ENCODE measurements around the gene KIF5A. TPM values are rescaled to one million over a fixed set of nuclear protein-coding genes. Genes with fewer than 3 reads are reported as not detected.
"Not testable (repeated sequence)": the region's sequence is repeated elsewhere in the genome, so short reads cannot be mapped to it uniquely, and the experiment has no call there.

The KIF5A gene
- 1.3 and 1.6 TPM in 2 replicates for total RNA-seq

- intact Hi-C loops (cut with micrococcal nuclease), result loop anchor here (5.0 kb wide), 1 partner anchor 192 kb away; no protein-coding TSS in a partner anchor
Observed at GRCh38 chr12:57549909-57550640, at the start of gene KIF5A. KIF5A (plus strand) TSS chr12:57550044; CDS start chr12:57550272, 228 bp downstream.

DNA sequence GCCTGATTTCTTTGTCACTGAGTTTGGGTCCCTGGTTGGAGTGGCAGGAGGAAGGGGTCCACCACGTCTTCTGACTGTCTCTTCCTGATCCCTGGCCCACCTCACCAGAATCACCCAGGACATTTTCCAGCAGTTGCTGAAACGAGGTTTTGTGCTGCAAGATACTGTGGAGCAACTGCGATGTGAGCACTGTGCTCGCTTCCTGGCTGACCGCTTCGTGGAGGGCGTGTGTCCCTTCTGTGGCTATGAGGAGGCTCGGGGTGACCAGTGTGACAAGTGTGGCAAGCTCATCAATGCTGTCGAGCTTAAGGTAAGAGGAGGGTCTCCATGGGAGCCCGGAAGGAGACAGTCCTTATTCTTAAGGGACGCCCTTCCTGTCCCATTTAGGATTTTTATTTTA, 49.6 kb upstream of the KIF5A start:
- intact Hi-C loops (cut with micrococcal nuclease), result no loop called here

- intact Hi-C loops (cut with micrococcal nuclease), result not testable (repeated sequence)
Observed at GRCh38 chr12:57502311-57502969, 47.4 kb upstream of the KIF5A start.

GRCh38 chr12:57506541-57506940, 43.3 kb upstream of the KIF5A start:
- intact Hi-C loops (cut with micrococcal nuclease), result not testable (repeated sequence)

DNA sequence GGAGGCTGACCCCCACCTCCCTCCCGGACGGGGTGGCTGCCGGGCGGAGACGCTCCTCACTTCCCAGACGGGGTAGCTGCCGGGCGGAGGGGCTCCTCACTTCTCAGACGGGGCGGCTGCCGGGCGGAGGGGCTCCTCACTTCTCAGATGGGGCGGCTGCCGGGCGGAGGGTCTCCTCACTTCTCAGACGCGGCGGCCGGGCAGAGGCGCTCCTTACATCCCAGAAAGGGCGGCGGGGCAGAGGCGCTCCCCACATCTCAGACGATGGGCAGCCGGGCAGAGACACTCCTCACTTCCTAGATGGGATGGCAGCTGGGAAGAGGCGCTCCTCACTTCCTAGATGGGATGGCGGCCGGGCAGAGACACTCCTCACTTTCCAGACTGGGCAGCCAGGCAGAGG, 42.0 kb upstream of the KIF5A start:
- intact Hi-C loops (cut with micrococcal nuclease), result not testable (repeated sequence)

DNA sequence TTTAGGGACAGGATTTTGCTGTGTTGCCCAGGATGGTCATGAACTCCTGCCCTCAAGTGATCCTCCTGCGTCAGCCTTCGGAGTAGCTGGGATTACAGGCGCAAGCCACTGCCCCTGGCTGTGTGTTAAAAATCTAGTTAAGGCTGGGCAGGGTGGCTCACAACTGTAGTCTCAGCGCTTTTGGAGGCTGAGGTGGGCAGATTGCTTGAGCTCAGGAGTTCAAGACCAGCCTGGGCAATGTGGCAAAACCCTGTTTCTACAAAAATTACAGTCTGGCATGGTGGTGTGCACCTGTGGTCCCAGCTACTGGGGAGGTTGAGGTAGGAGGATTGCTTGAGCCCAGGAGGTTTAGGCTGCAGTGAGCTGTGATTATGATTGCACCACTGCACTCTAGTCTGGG, 38.7 kb upstream of the KIF5A start:
- intact Hi-C loops (cut with micrococcal nuclease), result no loop called here

- intact Hi-C loops (cut with micrococcal nuclease), result no loop called here
Observed at GRCh38 chr12:57511588-57512325, 38.1 kb upstream of the KIF5A start.

- intact Hi-C loops (cut with micrococcal nuclease), result no loop called here
Observed at GRCh38 chr12:57512665-57513064, 37.2 kb upstream of the KIF5A start.

DNA sequence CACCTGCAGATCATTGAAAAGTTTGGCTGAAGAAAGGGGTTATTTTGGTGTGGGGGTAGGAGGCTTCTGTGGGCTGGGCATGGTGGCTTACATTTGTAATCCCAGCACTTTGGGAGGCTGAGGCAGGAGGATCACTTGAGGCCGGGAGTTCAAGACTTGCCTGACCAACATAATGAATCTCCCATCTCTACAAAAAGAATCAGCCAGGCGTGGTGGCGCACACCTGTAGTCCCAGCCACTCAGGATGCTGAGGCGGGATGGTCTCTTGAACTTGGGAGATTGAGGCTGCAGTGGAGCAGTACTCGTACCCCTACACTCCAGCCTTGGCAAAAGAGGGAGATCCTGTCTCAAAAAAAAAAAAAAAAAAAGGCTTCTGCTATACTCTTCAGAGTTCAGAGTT, 36.6 kb upstream of the KIF5A start:
- intact Hi-C loops (cut with micrococcal nuclease), result no loop called here

GRCh38 chr12:57513677-57514076, 36.2 kb upstream of the KIF5A start:
- intact Hi-C loops (cut with micrococcal nuclease), result not testable (repeated sequence)

- intact Hi-C loops (cut with micrococcal nuclease), result not testable (repeated sequence)
Observed at GRCh38 chr12:57514246-57514645, 35.6 kb upstream of the KIF5A start.

DNA sequence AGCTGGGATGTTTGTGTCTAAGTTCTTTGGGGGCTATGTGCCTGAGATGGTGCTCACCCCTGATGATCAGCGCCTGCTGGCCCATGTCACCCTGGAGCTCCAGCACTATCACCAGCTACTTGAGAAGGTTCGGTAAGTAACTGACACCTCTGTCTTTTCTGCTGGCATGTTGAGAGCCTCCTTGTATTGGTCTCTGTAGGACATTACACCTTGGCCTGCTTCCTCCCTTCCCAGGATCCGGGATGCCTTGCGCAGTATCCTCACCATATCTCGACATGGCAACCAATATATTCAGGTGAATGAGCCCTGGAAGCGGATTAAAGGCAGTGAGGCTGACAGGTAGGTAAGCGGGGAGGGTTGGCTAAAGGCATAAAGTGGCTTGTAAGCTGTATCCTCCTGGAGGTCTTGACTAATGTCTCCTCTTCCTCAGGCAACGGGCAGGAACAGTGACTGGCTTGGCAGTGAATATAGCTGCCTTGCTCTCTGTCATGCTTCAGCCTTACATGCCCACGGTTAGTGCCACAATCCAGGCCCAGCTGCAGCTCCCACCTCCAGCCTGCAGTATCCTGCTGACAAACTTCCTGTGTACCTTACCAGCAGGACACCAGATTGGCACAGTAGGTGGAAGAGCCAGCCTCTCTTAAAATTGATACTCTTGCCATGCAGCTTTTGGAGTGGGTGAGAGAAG, 35.0 kb upstream of the KIF5A start:
- intact Hi-C loops (cut with micrococcal nuclease), result no loop called here

DNA sequence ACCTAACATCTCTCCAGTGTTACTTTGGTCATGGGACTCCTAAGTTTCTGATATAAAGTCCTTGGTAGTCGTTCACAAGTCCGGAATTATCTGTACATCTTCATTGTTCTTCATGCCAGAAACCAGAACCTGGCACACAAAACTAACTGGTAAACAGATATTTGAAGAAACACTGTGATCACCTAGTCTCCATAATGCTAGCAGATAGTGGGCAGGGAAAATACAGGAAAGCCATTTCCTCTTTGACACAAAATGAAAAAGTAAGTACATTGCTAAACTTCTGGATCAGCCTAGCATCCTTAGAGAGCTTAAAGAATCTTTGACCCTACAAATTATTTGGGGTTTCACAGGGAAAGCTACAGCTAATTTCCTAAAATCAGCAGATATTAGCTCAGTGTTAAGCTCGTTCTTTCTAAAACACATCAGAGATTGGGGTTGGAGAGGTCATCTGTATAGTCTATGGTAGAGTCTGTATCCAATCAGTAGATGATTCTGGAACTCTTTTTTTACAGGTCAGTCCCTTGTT, 34.4 kb upstream of the KIF5A start:
- intact Hi-C loops (cut with micrococcal nuclease), result no loop called here

- intact Hi-C loops (cut with micrococcal nuclease), result no loop called here
Observed at GRCh38 chr12:57515934-57516541, 33.8 kb upstream of the KIF5A start.

- intact Hi-C loops (cut with micrococcal nuclease), result no loop called here
Observed at GRCh38 chr12:57516617-57517153, 33.2 kb upstream of the KIF5A start.

- intact Hi-C loops (cut with micrococcal nuclease), result no loop called here
Observed at GRCh38 chr12:57517187-57517586, 32.7 kb upstream of the KIF5A start.

GRCh38 chr12:57517718-57518117, 32.1 kb upstream of the KIF5A start:
- intact Hi-C loops (cut with micrococcal nuclease), result not testable (repeated sequence)

DNA sequence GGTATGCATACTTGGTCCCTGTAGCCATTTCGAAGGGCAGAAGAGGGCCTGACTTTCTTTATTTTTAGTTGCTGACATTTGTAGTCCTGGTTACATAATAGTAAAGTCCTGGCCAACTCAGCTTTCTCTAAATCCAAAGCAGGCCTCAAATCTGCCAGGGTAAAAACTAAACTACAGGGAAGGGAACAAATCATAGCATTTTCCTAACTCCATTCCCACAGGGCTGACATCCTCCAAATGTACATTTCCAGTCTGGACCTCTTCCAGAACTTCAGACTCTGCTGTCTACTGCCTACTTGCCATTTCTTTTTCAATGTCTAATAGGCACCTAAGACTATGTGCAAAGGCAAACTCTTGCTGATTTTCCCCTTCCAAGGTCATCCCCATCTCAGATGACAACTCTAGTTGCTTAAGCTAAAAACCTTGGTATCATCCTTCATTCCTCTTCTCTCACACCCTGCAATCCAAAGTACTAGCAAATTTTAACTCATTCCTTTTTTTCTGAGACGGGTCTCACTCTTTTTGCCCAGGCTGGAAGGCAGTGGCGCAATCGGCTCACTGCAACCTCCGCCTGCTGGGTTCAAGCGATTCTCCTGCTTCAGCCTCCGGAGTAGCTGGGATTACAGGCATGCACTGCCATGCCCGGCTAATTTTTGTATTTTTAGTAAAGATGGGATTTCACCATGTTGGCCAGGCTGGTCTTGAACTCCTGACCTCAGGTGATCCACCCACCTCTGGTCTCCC, 31.5 kb upstream of the KIF5A start:
- intact Hi-C loops (cut with micrococcal nuclease), result no loop called here

GRCh38 chr12:57518920-57519795, 30.7 kb upstream of the KIF5A start:
- intact Hi-C loops (cut with micrococcal nuclease), result no loop called here

Data from T-helper 2 cell treated with Interferon-gamma antibody and Interleukin-4, amounts not matched to agents 100 ng/mL and 5 ng/mL, for 36 hours (primary cell).